Type B pancreatic cell (in vitro differentiated cells): ENCODE results near the gene WASHC1. TPM values are rescaled to one million over a fixed set of nuclear protein-coding genes. Genes with fewer than 3 reads are reported as not detected.

Experiments
- total RNA-seq: library from RNA; stranded (reverse); gene quantifications from 2 replicates; pipeline ENCODE4 v1.2.1, GENCODE V29; 2021; ENCODE audit warnings: low replicate concordance

The WASHC1 gene
- total RNA-seq, 1 donor from 2014 or later, result 24.2 TPM

Other genes starting within 250 kb of the WASHC1 start
- gene FOXD4, start 89.0 kb upstream of the WASHC1 start, total RNA-seq, result 0.17 and 0.75 TPM in 2 replicates
- 22.7 and 29.2 TPM in 2 replicates for gene ZNG1A, start 149.6 kb upstream of the WASHC1 start, total RNA-seq
- 5.1 and 18.6 TPM in 2 replicates for gene DOCK8, start 185.4 kb upstream of the WASHC1 start, total RNA-seq